ENCODE results near the gene ASS1. TPM values are rescaled to one million over a fixed set of nuclear protein-coding genes. Genes with fewer than 3 reads are reported as not detected.
A peak's percentile ranks its signal among the peaks of the same experiment; 100 is the strongest.

The ASS1 gene
- total and polyA plus RNA-seq, 2 of the 13 experiments (the other 11 are each of a cell fraction or from before 2014, with no cell fraction given): 77.6 to 122 TPM

DNA sequence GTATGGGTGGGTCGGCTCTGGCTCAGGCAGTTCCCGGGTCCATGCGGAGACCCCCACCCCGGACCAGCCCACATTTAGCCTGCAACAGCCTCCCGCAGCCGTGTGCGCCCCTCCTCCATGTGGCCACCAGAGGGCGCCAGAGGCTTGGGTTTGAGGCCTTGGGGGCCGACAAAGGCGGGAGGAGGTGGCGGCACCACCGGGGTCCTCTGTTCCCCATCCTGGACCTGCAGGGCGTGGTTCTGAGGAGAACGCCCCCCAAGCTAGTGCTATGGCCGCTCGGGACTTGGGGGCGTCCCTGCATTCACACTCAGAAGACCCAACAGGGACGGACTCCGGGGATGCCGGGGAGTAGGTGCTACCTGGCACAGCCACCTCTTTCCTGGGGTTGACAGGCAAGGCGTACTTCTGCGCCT, 16.5 kb downstream of the ASS1 start (continued):
- TF ChIP-seq ZNF687 (CRISPR knock-in tag; IDR thresholded peaks at IDR 0.05) (peak; percentile 66), TMF1 (CRISPR knock-in tag; IDR thresholded peaks at IDR 0.05; ENCODE audit: low read depth) (no peak), ZNF709 (CRISPR knock-in tag; IDR thresholded peaks at IDR 0.05) (no peak), KDM6A (CRISPR knock-in tag; IDR thresholded peaks at IDR 0.05; ENCODE audit: low read depth) (no peak), ZNF180 (CRISPR knock-in tag; IDR thresholded peaks at IDR 0.05; ENCODE audit: borderline replicate concordance, low read depth) (no peak), KDM5B (CRISPR knock-in tag; IDR thresholded peaks at IDR 0.05; ENCODE audit: borderline replicate concordance) (peak; percentile 54; the same call in 1 of the 2 replicates), ZNF790 (CRISPR knock-in tag; IDR thresholded peaks at IDR 0.05; ENCODE audit: borderline replicate concordance) (no peak), RNF2 (conservative IDR thresholded peaks at IDR 0.05; ENCODE audit: low read depth) (no peak), ZNF275 (CRISPR knock-in tag; IDR thresholded peaks at IDR 0.05; ENCODE audit: borderline replicate concordance) (no peak), RCOR2 (CRISPR knock-in tag; IDR thresholded peaks at IDR 0.05) (no peak), TFE3 (CRISPR knock-in tag; IDR thresholded peaks at IDR 0.05) (no peak), FOXO1 (CRISPR knock-in tag; IDR thresholded peaks at IDR 0.05) (no peak), BORCS8-MEF2B (CRISPR knock-in tag; IDR thresholded peaks at IDR 0.05) (peak; percentile 26; the same call in 1 of the 2 replicates)
- TF ChIP-seq, protein P1, sequence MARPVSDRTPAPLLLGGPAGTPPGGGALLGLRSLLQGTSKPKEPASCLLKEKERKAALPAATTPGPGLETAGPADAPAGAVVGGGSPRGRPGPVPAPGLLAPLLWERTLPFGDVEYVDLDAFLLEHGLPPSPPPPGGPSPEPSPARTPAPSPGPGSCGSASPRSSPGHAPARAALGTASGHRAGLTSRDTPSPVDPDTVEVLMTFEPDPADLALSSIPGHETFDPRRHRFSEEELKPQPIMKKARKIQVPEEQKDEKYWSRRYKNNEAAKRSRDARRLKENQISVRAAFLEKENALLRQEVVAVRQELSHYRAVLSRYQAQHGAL (CRISPR knock-in tag; IDR thresholded peaks at IDR 0.05; ENCODE audit: not compliant biosample characterization): peak; percentile 34
- TF ChIP-seq, protein P2, sequence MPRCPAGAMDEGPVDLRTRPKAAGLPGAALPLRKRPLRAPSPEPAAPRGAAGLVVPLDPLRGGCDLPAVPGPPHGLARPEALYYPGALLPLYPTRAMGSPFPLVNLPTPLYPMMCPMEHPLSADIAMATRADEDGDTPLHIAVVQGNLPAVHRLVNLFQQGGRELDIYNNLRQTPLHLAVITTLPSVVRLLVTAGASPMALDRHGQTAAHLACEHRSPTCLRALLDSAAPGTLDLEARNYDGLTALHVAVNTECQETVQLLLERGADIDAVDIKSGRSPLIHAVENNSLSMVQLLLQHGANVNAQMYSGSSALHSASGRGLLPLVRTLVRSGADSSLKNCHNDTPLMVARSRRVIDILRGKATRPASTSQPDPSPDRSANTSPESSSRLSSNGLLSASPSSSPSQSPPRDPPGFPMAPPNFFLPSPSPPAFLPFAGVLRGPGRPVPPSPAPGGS (CRISPR knock-in tag; IDR thresholded peaks at IDR 0.05): 0 out of 2 replicates have a peak, but pooled peaks have one; percentile 32
- TF ChIP-seq, protein P3, sequence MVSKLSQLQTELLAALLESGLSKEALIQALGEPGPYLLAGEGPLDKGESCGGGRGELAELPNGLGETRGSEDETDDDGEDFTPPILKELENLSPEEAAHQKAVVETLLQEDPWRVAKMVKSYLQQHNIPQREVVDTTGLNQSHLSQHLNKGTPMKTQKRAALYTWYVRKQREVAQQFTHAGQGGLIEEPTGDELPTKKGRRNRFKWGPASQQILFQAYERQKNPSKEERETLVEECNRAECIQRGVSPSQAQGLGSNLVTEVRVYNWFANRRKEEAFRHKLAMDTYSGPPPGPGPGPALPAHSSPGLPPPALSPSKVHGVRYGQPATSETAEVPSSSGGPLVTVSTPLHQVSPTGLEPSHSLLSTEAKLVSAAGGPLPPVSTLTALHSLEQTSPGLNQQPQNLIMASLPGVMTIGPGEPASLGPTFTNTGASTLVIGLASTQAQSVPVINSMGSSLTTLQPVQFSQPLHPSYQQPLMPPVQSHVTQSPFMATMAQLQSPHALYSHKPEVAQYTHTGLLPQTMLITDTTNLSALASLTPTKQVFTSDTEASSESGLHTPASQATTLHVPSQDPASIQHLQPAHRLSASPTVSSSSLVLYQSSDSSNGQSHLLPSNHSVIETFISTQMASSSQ (IDR thresholded peaks at IDR 0.05; ENCODE audit: low read depth): no peak
- TF ChIP-seq, protein P3 (CRISPR knock-in tag; IDR thresholded peaks at IDR 0.05; ENCODE audit: borderline replicate concordance): no peak

Data from HepG2 (cell line).